C4-2B (cell line): ENCODE measurements around the gene ASZ1.
A peak's percentile ranks its signal among the peaks of the same experiment; 100 is the strongest.
"Not testable (repeated sequence)": the region's sequence is repeated elsewhere in the genome, so short reads cannot be mapped to it uniquely, and the experiment has no call there.

Experiments used
- H3K27ac ChIP-seq: fragments of 450-650 bp; 2 replicates; pipeline ENCODE4 v1.5.1; 2017
- CTCF ChIP-seq: fragments of 450-650 bp; conservative IDR thresholded peaks from 2 replicates; pipeline ENCODE4 v1.5.1; 2017; ENCODE audit warnings: mild to moderate bottlenecking
- ZFX ChIP-seq: fragments of 450-650 bp; IDR thresholded peaks from 2 replicates; pipeline ENCODE4 v1.6.1; 2017

Gene ASZ1

GRCh38 chr7:117427258-117427701 lies at the start of gene ASZ1:
ASZ1 (minus strand) TSS chr7:117427493; CDS start chr7:117427460, 33 bp downstream.
- H3K27ac ChIP-seq: no peak within 1 kb of the TSS
- TF ChIP-seq ZFX (no peak), CTCF (no peak)

GRCh38 chr7:117476557-117477215 lies 49.4 kb upstream of the ASZ1 start:
- no peak overlapping the region for H3K27ac ChIP-seq
- TF ChIP-seq ZFX: no peak
- TF ChIP-seq CTCF: no peak

- H3K27ac ChIP-seq: no peak overlapping the region; the same call in 1 of the 2 replicates
- TF ChIP-seq CTCF: no peak
Observed at GRCh38 chr7:117472335-117472734, 45.0 kb upstream of the ASZ1 start.

- TF ChIP-seq CTCF (no peak), ZFX (no peak)
- peak overlapping the region; percentile 19 for H3K27ac ChIP-seq
Observed at GRCh38 chr7:117470777-117471176, 43.5 kb upstream of the ASZ1 start.

- H3K27ac ChIP-seq: no peak overlapping the region
- TF ChIP-seq CTCF: no peak
Observed at GRCh38 chr7:117468174-117468573, 40.9 kb upstream of the ASZ1 start.

- H3K27ac ChIP-seq: not testable (repeated sequence)
Observed at GRCh38 chr7:117460815-117461214, 33.5 kb upstream of the ASZ1 start.

GRCh38 chr7:117459735-117460134 lies 32.4 kb upstream of the ASZ1 start:
- no peak for TF ChIP-seq CTCF
- TF ChIP-seq ZFX: no peak

GRCh38 chr7:117458977-117459583 lies 31.8 kb upstream of the ASZ1 start:
- TF ChIP-seq CTCF (peak; percentile 88), ZFX (no peak)
- H3K27ac ChIP-seq: no peak overlapping the region

More at GRCh38 chr7:117459735-117460134, 32.4 kb upstream of the ASZ1 start:
- H3K27ac ChIP-seq: no peak overlapping the region
